H9 (cell line): ENCODE measurements around the gene UFSP2. TPM values are rescaled to one million over a fixed set of nuclear protein-coding genes. Genes with fewer than 3 reads are reported as not detected.

Experiments used
- DNase-seq: peaks from one replicate; pipeline ENCODE4 v3.0.0-alpha.2; 2017
- H2AFZ ChIP-seq: one replicate; pipeline ENCODE4 v1.6.1; 2013; ENCODE audit warnings: mild to moderate bottlenecking, low read length, control low read depth, moderate library complexity
- H2AK5ac ChIP-seq: 2 replicates; pipeline ENCODE4 v1.6.1; 2013; ENCODE audit warnings: low read length, control low read depth, mixed read lengths; ENCODE audit not compliant: insufficient read length
- H2BK120ac ChIP-seq: one replicate; pipeline ENCODE4 v1.6.1; 2013; ENCODE audit warnings: low read depth, mild to moderate bottlenecking, low read length, control low read depth, inconsistent platforms; ENCODE audit not compliant: poor library complexity, severe bottlenecking
- H2BK12ac ChIP-seq: 2 replicates; pipeline ENCODE4 v1.6.1; 2013; ENCODE audit warnings: low read length, control low read depth, mixed read lengths, low read depth; ENCODE audit not compliant: insufficient read length
- H2BK15ac ChIP-seq: 2 replicates; pipeline ENCODE4 v1.6.1; 2013; ENCODE audit warnings: low read depth, low read length, control low read depth
- H2BK20ac ChIP-seq: one replicate; pipeline ENCODE4 v1.6.1; 2013; ENCODE audit warnings: low read depth, mild to moderate bottlenecking, low read length, control low read depth, inconsistent platforms; ENCODE audit not compliant: poor library complexity, severe bottlenecking
- H2BK5ac ChIP-seq: 2 replicates; pipeline ENCODE4 v1.6.1; 2013; ENCODE audit warnings: low read length, control low read depth, mixed read lengths; ENCODE audit not compliant: insufficient read length
- H3K14ac ChIP-seq: 2 replicates; pipeline ENCODE4 v1.6.1; 2013; ENCODE audit warnings: low read length, control low read depth; ENCODE audit not compliant: insufficient read depth
- H3K18ac ChIP-seq: 2 replicates; pipeline ENCODE4 v1.6.1; 2013; ENCODE audit warnings: low read depth, mild to moderate bottlenecking, mixed read lengths, low read length, control low read depth; ENCODE audit not compliant: insufficient read length
- H3K23ac ChIP-seq: 2 replicates; pipeline ENCODE4 v1.6.1; 2013; ENCODE audit warnings: low read length, control low read depth, mixed read lengths, low read depth; ENCODE audit not compliant: insufficient read length
- H3K23me2 ChIP-seq: 2 replicates; pipeline ENCODE4 v1.6.1; 2013; ENCODE audit warnings: low read depth, mild to moderate bottlenecking, mixed read lengths, low read length, control low read depth; ENCODE audit not compliant: insufficient read length, poor library complexity, severe bottlenecking
- H3K27ac ChIP-seq: 2 replicates; pipeline ENCODE4 v1.5.1; 2013; ENCODE audit warnings: low read length, control low read depth, mixed read lengths, low read depth; ENCODE audit not compliant: insufficient read length
- H3K27me3 ChIP-seq: 2 replicates; pipeline ENCODE4 v1.6.1; 2013; ENCODE audit warnings: low read length, control low read depth, inconsistent platforms; ENCODE audit not compliant: insufficient read depth
- H3K4ac ChIP-seq: 2 replicates; pipeline ENCODE4 v1.6.1; 2013; ENCODE audit warnings: low read depth, mild to moderate bottlenecking, control low read depth, inconsistent platforms, low read length, moderate library complexity
- H3K4me1 ChIP-seq: 2 replicates; pipeline ENCODE4 v1.6.1; 2013; ENCODE audit warnings: low read length, control low read depth, inconsistent platforms; ENCODE audit not compliant: insufficient read depth
- H3K4me2 ChIP-seq: 2 replicates; pipeline ENCODE4 v1.6.1; 2013; ENCODE audit warnings: low read length, control low read depth, mixed read lengths; ENCODE audit not compliant: insufficient read length, insufficient read depth
- H3K56ac ChIP-seq: 2 replicates; pipeline ENCODE4 v1.6.1; 2013; ENCODE audit warnings: low read depth, mild to moderate bottlenecking, mixed read lengths, low read length, control low read depth; ENCODE audit not compliant: insufficient read length
- H3K79me1 ChIP-seq: 2 replicates; pipeline ENCODE4 v1.6.1; 2013; ENCODE audit warnings: low read depth, mild to moderate bottlenecking, moderate library complexity, low read length, control low read depth, inconsistent platforms; ENCODE audit not compliant: insufficient read depth, poor library complexity, severe bottlenecking
- H3K79me2 ChIP-seq: 2 replicates; pipeline ENCODE4 v1.6.1; 2013; ENCODE audit warnings: low read length, control low read depth, inconsistent platforms; ENCODE audit not compliant: insufficient read depth
- H3K9ac ChIP-seq: 2 replicates; pipeline ENCODE4 v1.6.1; 2013; ENCODE audit warnings: low read length, control low read depth, mixed read lengths; ENCODE audit not compliant: insufficient read length; ENCODE audit errors: extremely low read depth
- H3K9me3 ChIP-seq: one replicate; pipeline ENCODE4 v1.6.1; 2013; ENCODE audit warnings: low read depth, low read length, inconsistent platforms; ENCODE audit not compliant: control insufficient read depth
- H3T11ph ChIP-seq: one replicate; pipeline ENCODE4 v1.6.1; 2013; ENCODE audit warnings: mild to moderate bottlenecking, low read length, control low read depth, inconsistent platforms
- H4K20me1 ChIP-seq: one replicate; pipeline ENCODE4 v1.6.1; 2013; ENCODE audit not compliant: control insufficient read depth, insufficient read length, insufficient read depth
- H4K5ac ChIP-seq: 2 replicates; pipeline ENCODE4 v1.6.1; 2013; ENCODE audit warnings: low read depth, mild to moderate bottlenecking, mixed read lengths, low read length, control low read depth; ENCODE audit not compliant: insufficient read length
- H4K8ac ChIP-seq: replicated peaks from 2 replicates; pipeline ENCODE4 v1.6.1; 2013; ENCODE audit warnings: low read length, control low read depth, mixed read lengths, low read depth; ENCODE audit not compliant: insufficient read length
- H4K91ac ChIP-seq: 2 replicates; pipeline ENCODE4 v1.6.1; 2013; ENCODE audit warnings: low read depth, mild to moderate bottlenecking, moderate library complexity, mixed read lengths, low read length, control low read depth; ENCODE audit not compliant: insufficient read length
- H3K27ac Mint-ChIP-seq, 3 experiments: 2 replicates in 2 of 3; 3 replicates in 1 of 3; pipeline ENCODE4 v1.8.0; 2020 to 2021; ENCODE audit warnings: mixed read lengths in 3 of 3, mild to moderate bottlenecking in 1 of 3, moderate library complexity in 1 of 3
- H3K27me3 Mint-ChIP-seq: 2 replicates; pipeline ENCODE4 v1.8.0; 2021; ENCODE audit warnings: low read depth, mild to moderate bottlenecking, moderate library complexity, mixed read lengths
- H3K36me3 Mint-ChIP-seq, 3 experiments: 2 replicates in 2 of 3; 3 replicates in 1 of 3; pipeline ENCODE4 v1.8.0; 2020 to 2021; ENCODE audit warnings: low read depth in 3 of 3, mixed read lengths in 3 of 3; ENCODE audit not compliant: insufficient read depth in 1 of 3
- H3K4me1 Mint-ChIP-seq, 2 experiments: 2 replicates each; pipeline ENCODE4 v1.8.0; 2020; ENCODE audit warnings: mixed read lengths in 2 of 2
- H3K4me3 Mint-ChIP-seq, 2 experiments: 2 replicates in 1 of 2; 3 replicates in 1 of 2; pipeline ENCODE4 v1.8.0; 2020 to 2021; ENCODE audit warnings: mild to moderate bottlenecking in 2 of 2, mixed read lengths in 2 of 2, moderate library complexity in 1 of 2
- H3K9me3 Mint-ChIP-seq, 2 experiments: 2 replicates in 1 of 2; 3 replicates in 1 of 2; pipeline ENCODE4 v1.8.0; 2020; ENCODE audit warnings: mild to moderate bottlenecking in 2 of 2, mixed read lengths in 2 of 2, moderate library complexity in 1 of 2
- CTCF ChIP-seq: fragments of 200-600 bp; sonication (generic); conservative IDR thresholded peaks from 3 replicates; pipeline ENCODE4 v1.8.0; 2021; ENCODE audit warnings: antibody characterized with exemption, mild to moderate bottlenecking
- WGBS: extraction: QIAGEN DNeasy Blood & Tissue Kit; methylation state at CpG from one replicate; pipeline ENCODE4 v1.1.7; 2013; ENCODE audit warnings: missing lambda C conversion rate, low lambda C conversion rate, mixed read lengths; ENCODE audit not compliant: insufficient read length; ENCODE audit errors: extremely low coverage; 5-methylcytosine and 5-hydroxymethylcytosine counted together
- total RNA-seq: library from RNA; stranded (reverse); gene quantifications from 2 replicates; pipeline ENCODE4 v1.2.1, GENCODE V29; 2021

Gene UFSP2
- total RNA-seq, 1 experiment from 2014 or later, result 41.1 TPM

- Histone ChIP-seq H3K27ac (no peak overlapping the region), H3K9ac (peak overlapping the region; percentile 94), H2AFZ (no peak overlapping the region), H3K4ac (no peak overlapping the region), H2BK15ac (no peak overlapping the region), H3K27me3 (no peaks in the 10 kb centered on the region), H3K79me1 (peaks cover 2% of the 10 kb centered on the region), H4K91ac (no peak overlapping the region), H2BK5ac (no peak overlapping the region), H2AK5ac (no peak overlapping the region), H4K20me1 (no peaks in the 10 kb centered on the region), H3K23ac (no peak overlapping the region), H3T11ph (no peak overlapping the region), H2BK120ac (no peak overlapping the region), H3K56ac (no peak overlapping the region), H3K4me2 (peak overlapping the region; percentile 52), H2BK20ac (no peak overlapping the region), H3K18ac (peak overlapping the region; percentile 69), H2BK12ac (no peak overlapping the region), H3K23me2 (peaks cover 5% of the 10 kb centered on the region), H3K9me3 (no peaks in the 10 kb centered on the region), H4K5ac (no peak overlapping the region), H3K79me2 (no peaks in the 10 kb centered on the region), H3K14ac (peak overlapping the region; percentile 89), H3K4me1 (no peaks in the 10 kb centered on the region; the same call in 1 of the 2 replicates), H4K8ac (no peak overlapping the region)
- Mint-ChIP-seq H3K36me3 (peaks cover 3 to 12% (median 11%) of the 10 kb centered on the region in 3 experiments; a peak in 5 of 7 replicates), H3K27me3 (no peaks in the 10 kb centered on the region), H3K27ac (peak overlapping the region; percentile 99 to 100 (median 99); a peak in 6 of 7 replicates), H3K4me3 (peak overlapping the region; percentile 88 to 92), H3K4me1 (peaks cover 7 to 9% of the 10 kb centered on the region in 2 experiments), H3K9me3 (no peaks in the 10 kb centered on the region; a peak in 1 of 5 replicates)
- no peak for DNase-seq
- no CpG with 5 or more reads among the region's 13 CpGs for WGBS
- no peak for TF ChIP-seq CTCF
Measured at GRCh38 chr4:185424905-185425646, 688 bp downstream of the UFSP2 start.
